ENCODE results near the gene EFS. TPM values are rescaled to one million over a fixed set of nuclear protein-coding genes. Genes with fewer than 3 reads are reported as not detected.

EFS gene
- polyA plus RNA-seq, 1 donor (not counting 4 experiments of a cell fraction or from before 2014, with no cell fraction given): 1.4 TPM

DNA sequence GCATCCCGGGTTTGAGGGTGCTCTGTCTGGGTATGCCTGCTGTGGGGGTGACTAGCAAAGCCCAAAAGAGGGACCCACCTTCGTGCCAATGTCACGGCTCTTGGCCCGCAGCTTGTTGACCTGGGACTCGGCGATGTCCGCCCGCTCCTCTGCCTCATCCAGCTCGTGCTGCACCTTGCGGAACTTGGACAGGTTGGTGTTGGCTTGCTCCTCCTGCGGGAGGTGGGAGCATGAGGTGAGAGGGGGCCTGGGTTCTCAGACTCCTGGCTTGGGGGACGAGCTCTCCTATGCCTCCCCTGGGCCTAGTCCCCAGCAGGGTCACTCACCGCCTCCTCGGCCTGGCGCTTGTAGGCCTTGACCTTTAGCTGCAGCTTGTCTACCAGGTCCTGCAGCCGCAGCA, 48.7 kb upstream of the EFS start:
- H3K4me1 ChIP-seq (ENCODE audit: control insufficient read depth, extremely low read depth, insufficient read depth, low read length): no peaks in the 10 kb centered on the region
- no peak overlapping the region for H3K4me3 ChIP-seq (ENCODE audit: control insufficient read depth in 2 of 3, extremely low read depth in 1 of 3, insufficient read depth in 2 of 3, low read depth in 1 of 3, low read length in 3 of 3)
- H3K4me2 ChIP-seq (ENCODE audit: control insufficient read depth, extremely low read depth, insufficient read depth, low read depth, low read length): no peak overlapping the region
- no peaks in the 10 kb centered on the region for H3K9me1 ChIP-seq (ENCODE audit: control insufficient read depth, extremely low read depth, insufficient read depth, low read length)
- H2AFZ ChIP-seq (ENCODE audit: control insufficient read depth, low read length): no peak overlapping the region
- dilution Hi-C loops (cut with MboI; ENCODE audit: extremely low pct_ligation_motif_present, low sequenced_read_pairs): no loop called here
- no peaks in the 10 kb centered on the region for H3K36me3 ChIP-seq (ENCODE audit: control insufficient read depth in 2 of 2, extremely low read depth in 1 of 2, insufficient read depth in 2 of 2, low read length in 2 of 2)
- no peaks in the 10 kb centered on the region for H4K20me1 ChIP-seq (ENCODE audit: control insufficient read depth, extremely low read depth, insufficient read depth, low read length)
- H3K27ac ChIP-seq (ENCODE audit: control insufficient read depth, insufficient read depth, low read length): no peak overlapping the region
- FAIRE-seq: no peak
- no peak overlapping the region for H3K9ac ChIP-seq (ENCODE audit: control insufficient read depth, extremely low read depth, insufficient read depth, low read length)
- H3K79me2 ChIP-seq (ENCODE audit: control insufficient read depth, insufficient read depth, low read length): no peaks in the 10 kb centered on the region
- no peaks in the 10 kb centered on the region for H3K9me3 ChIP-seq (ENCODE audit: control insufficient read depth, low read depth, low read length)
- no peaks in the 10 kb centered on the region for H3K27me3 ChIP-seq (ENCODE audit: control insufficient read depth, extremely low read depth, insufficient read depth, low read length)
- no peak for DNase-seq (ENCODE audit: low read depth, low spot score)
- no peak for TF ChIP-seq CTCF (optimal IDR thresholded peaks at IDR 0.05 in 1 of 3, IDR thresholded peaks at IDR 0.05 in 1 of 3, conservative IDR thresholded peaks at IDR 0.05 in 1 of 3; ENCODE audit: extremely low read depth in 1 of 3, insufficient read depth in 2 of 3, low read length in 3 of 3)
- TF ChIP-seq EZH2 (IDR thresholded peaks at IDR 0.05; ENCODE audit: low read length): no peak

GRCh38 chr14:23411563-23412525, 46.9 kb upstream of the EFS start:
- no peak for FAIRE-seq
- Histone ChIP-seq H3K9me1 (ENCODE audit: control insufficient read depth, extremely low read depth, insufficient read depth, low read length) (no peaks in the 10 kb centered on the region), H3K9me3 (ENCODE audit: control insufficient read depth, low read depth, low read length) (no peaks in the 10 kb centered on the region), H3K4me2 (ENCODE audit: control insufficient read depth, extremely low read depth, insufficient read depth, low read depth, low read length) (no peak overlapping the region), H2AFZ (ENCODE audit: control insufficient read depth, low read length) (no peak overlapping the region), H3K4me3 (ENCODE audit: control insufficient read depth in 2 of 3, extremely low read depth in 1 of 3, insufficient read depth in 2 of 3, low read depth in 1 of 3, low read length in 3 of 3) (no peak overlapping the region), H3K27ac (ENCODE audit: control insufficient read depth, insufficient read depth, low read length) (no peak overlapping the region), H4K20me1 (ENCODE audit: control insufficient read depth, extremely low read depth, insufficient read depth, low read length) (no peaks in the 10 kb centered on the region), H3K27me3 (ENCODE audit: control insufficient read depth, extremely low read depth, insufficient read depth, low read length) (peaks cover 5% of the 10 kb centered on the region), H3K9ac (ENCODE audit: control insufficient read depth, extremely low read depth, insufficient read depth, low read length) (no peak overlapping the region), H3K4me1 (ENCODE audit: control insufficient read depth, extremely low read depth, insufficient read depth, low read length) (no peaks in the 10 kb centered on the region), H3K36me3 (ENCODE audit: control insufficient read depth in 2 of 2, extremely low read depth in 1 of 2, insufficient read depth in 2 of 2, low read length in 2 of 2) (no peaks in the 10 kb centered on the region), H3K79me2 (ENCODE audit: control insufficient read depth, insufficient read depth, low read length) (no peaks in the 10 kb centered on the region)
- TF ChIP-seq CTCF (optimal IDR thresholded peaks at IDR 0.05 in 1 of 3, IDR thresholded peaks at IDR 0.05 in 1 of 3, conservative IDR thresholded peaks at IDR 0.05 in 1 of 3; ENCODE audit: extremely low read depth in 1 of 3, insufficient read depth in 2 of 3, low read length in 3 of 3) (no peak), EZH2 (IDR thresholded peaks at IDR 0.05; ENCODE audit: low read length) (no peak)
- DNase-seq (ENCODE audit: low read depth, low spot score): no peak
- dilution Hi-C loops (cut with MboI; ENCODE audit: extremely low pct_ligation_motif_present, low sequenced_read_pairs): no loop called here
